HepG2 (cell line): Measurements from ENCODE around the gene KRT34. TPM values are rescaled to one million over a fixed set of nuclear protein-coding genes. Genes with fewer than 3 reads are reported as not detected.

Experiments used
- CCAR2 ChIP-seq: fragments of 200-400 bp; formaldehyde crosslinking; optimal IDR thresholded peaks from 2 replicates; pipeline ENCODE3; 2018; ENCODE audit warnings: low read depth, mild to moderate bottlenecking, low read length, moderate library complexity
- CSRNP2 ChIP-seq: sonication (generic); formaldehyde crosslinking; conservative IDR thresholded peaks from 2 replicates; pipeline ENCODE4 v1.8.0; 2022; ENCODE audit warnings: low read depth, missing genetic modification reagents
- GABPA ChIP-seq, 2 experiments: IDR thresholded peaks; 2 replicates each; pipeline ENCODE4 v1.6.1; 2011 to 2016; ENCODE audit warnings: low read depth in 2 of 2, low read length in 1 of 2, missing biosample characterization in 1 of 2, missing genetic modification characterization in 1 of 2
- JUNB ChIP-seq: sonication (generic); formaldehyde crosslinking; IDR thresholded peaks from 2 replicates; pipeline ENCODE4 v1.8.0; 2022; ENCODE audit warnings: missing genetic modification reagents, mild to moderate bottlenecking, borderline replicate concordance
- MBD4 ChIP-seq: IDR thresholded peaks from 2 replicates; pipeline ENCODE4 v1.6.1; 2012; ENCODE audit warnings: low read length, inconsistent platforms, borderline replicate concordance
- MIXL1 ChIP-seq: IDR thresholded peaks from 2 replicates; pipeline ENCODE4 v1.6.1; 2016
- NCOA5 ChIP-seq: sonication (generic); formaldehyde crosslinking; IDR thresholded peaks from 2 replicates; pipeline ENCODE4 v1.4.0; 2020; ENCODE audit warnings: missing genetic modification reagents
- PITX1 ChIP-seq: sonication (generic); formaldehyde crosslinking; IDR thresholded peaks from 2 replicates; pipeline ENCODE4 v1.5.1; 2020; ENCODE audit warnings: mild to moderate bottlenecking, missing genetic modification reagents
- POLR2A ChIP-seq, 2 experiments: IDR thresholded peaks; 2 replicates each; pipeline ENCODE4 v1.6.1; 2011; ENCODE audit warnings: low read depth in 2 of 2, low read length in 2 of 2, mild to moderate bottlenecking in 1 of 2, moderate library complexity in 1 of 2; ENCODE audit not compliant: insufficient read depth in 1 of 2
- PRPF4 ChIP-seq: fragments of 200-400 bp; formaldehyde crosslinking; IDR thresholded peaks from 2 replicates; pipeline ENCODE4 v1.6.1; 2016; ENCODE audit warnings: low read length, low read depth; ENCODE audit not compliant: poor library complexity, severe bottlenecking
- RFX3 ChIP-seq: IDR thresholded peaks from 2 replicates; pipeline ENCODE4 v1.6.1; 2016; ENCODE audit warnings: missing biosample characterization, missing genetic modification reagents
- SMAD9 ChIP-seq: sonication (generic); formaldehyde crosslinking; IDR thresholded peaks from 2 replicates; pipeline ENCODE4 v1.5.1; 2020; ENCODE audit warnings: mild to moderate bottlenecking, missing genetic modification reagents
- TEF ChIP-seq: sonication (generic); formaldehyde crosslinking; IDR thresholded peaks from 2 replicates; pipeline ENCODE4 v1.5.0; 2020; ENCODE audit warnings: missing genetic modification reagents
- TOPORS ChIP-seq: sonication (generic); formaldehyde crosslinking; IDR thresholded peaks from 2 replicates; pipeline ENCODE4 v1.8.0; 2023; ENCODE audit warnings: mild to moderate bottlenecking, missing genetic modification reagents
- YEATS2 ChIP-seq: sonication (generic); formaldehyde crosslinking; IDR thresholded peaks from 2 replicates; pipeline ENCODE4 v1.4.0; 2020; ENCODE audit warnings: missing genetic modification reagents, borderline replicate concordance
- ZFX ChIP-seq: sonication (generic); formaldehyde crosslinking; IDR thresholded peaks from 2 replicates; pipeline ENCODE4 v1.4.0; 2020; ENCODE audit warnings: mild to moderate bottlenecking, low read depth, missing genetic modification reagents, moderate library complexity
- ZNF225 ChIP-seq: sonication (generic); formaldehyde crosslinking; IDR thresholded peaks from 2 replicates; pipeline ENCODE4 v1.4.0; 2020; ENCODE audit warnings: mild to moderate bottlenecking, missing genetic modification reagents
- ZNF503 ChIP-seq: sonication (generic); formaldehyde crosslinking; IDR thresholded peaks from 2 replicates; pipeline ENCODE4 v1.4.0; 2020; ENCODE audit warnings: missing genetic modification reagents
- polyA plus RNA-seq, 8 experiments: library from polyadenylated mRNA; depleted of rRNA in 3 of 8; stranded (reverse) in 7 of 8; unstranded in 1 of 8; fragments of >200 nt; fragmentation: Illumina TruSeq in 4 of 8; extraction: Trizol in 4 of 8; gene quantifications; 2 replicates each; pipeline versions ENCODE4 v1.2.1 to v1.2.3, GENCODE V29; 2011 to 2016; ENCODE audit warnings: low read depth in 4 of 8, missing spikeins in 1 of 8, mixed read lengths in 1 of 8; ENCODE audit not compliant: insufficient read depth in 1 of 8
- total RNA-seq, 5 experiments: library from RNA; depleted of rRNA; stranded (reverse); fragments of >200 nt; fragmentation: Illumina TruSeq; extraction: Trizol; gene quantifications; 2 replicates each; pipeline ENCODE4 v1.2.3, GENCODE V29; 2016; ENCODE audit warnings: low read depth in 1 of 5
- TF ChIP-seq, protein P1 (sequence below): sonication (generic); formaldehyde crosslinking; IDR thresholded peaks from 2 replicates; pipeline ENCODE4 v1.4.0; 2020; ENCODE audit warnings: missing genetic modification reagents
- TF ChIP-seq, protein P2 (sequence below): sonication (generic); formaldehyde crosslinking; IDR thresholded peaks from 2 replicates; pipeline ENCODE4 v1.4.0; 2020; ENCODE audit warnings: low read depth, missing genetic modification reagents
- TF ChIP-seq, protein P3 (sequence below): sonication (generic); formaldehyde crosslinking; IDR thresholded peaks from 2 replicates; pipeline ENCODE4 v1.5.0; 2020; ENCODE audit warnings: mild to moderate bottlenecking, low read depth, missing genetic modification reagents, borderline replicate concordance

The KRT34 gene
- total and polyA plus RNA-seq, 2 of the 13 experiments (the other 11 are each of a cell fraction or from before 2014, with no cell fraction given) = not detected

- TF ChIP-seq SMAD9 (CRISPR knock-in tag) (no peak), PITX1 (peak; percentile 57; the same call in 1 of the 2 replicates), TEF (CRISPR knock-in tag) (no peak), PRPF4 (no peak), POLR2A (IDR thresholded peaks at IDR 0.05; ENCODE audit: insufficient read depth in 1 of 2, low read depth in 2 of 2, low read length in 2 of 2) (no peak), RFX3 (CRISPR knock-in tag) (no peak), CSRNP2 (CRISPR knock-in tag) (no peak), ZNF503 (0 out of 2 replicates have a peak, but pooled peaks have one; percentile 48), ZNF225 (no peak), GABPA (IDR thresholded peaks at IDR 0.05; ENCODE audit: low read depth, low read length) (no peak), GABPA (CRISPR knock-in tag; IDR thresholded peaks at IDR 0.05; ENCODE audit: low read depth) (0 out of 2 replicates have a peak, but pooled peaks have one; percentile 43), CCAR2 (no peak), NCOA5 (CRISPR knock-in tag) (no peak), JUNB (CRISPR knock-in tag) (no peak), TOPORS (no peak), MIXL1 (CRISPR knock-in tag) (peak; percentile 34; the same call in 1 of the 2 replicates), YEATS2 (CRISPR knock-in tag) (peak; percentile 29; the same call in 1 of the 2 replicates), MBD4 (no peak), ZFX (CRISPR knock-in tag) (peak; percentile 57; the same call in 1 of the 2 replicates)
- TF ChIP-seq, protein P1, sequence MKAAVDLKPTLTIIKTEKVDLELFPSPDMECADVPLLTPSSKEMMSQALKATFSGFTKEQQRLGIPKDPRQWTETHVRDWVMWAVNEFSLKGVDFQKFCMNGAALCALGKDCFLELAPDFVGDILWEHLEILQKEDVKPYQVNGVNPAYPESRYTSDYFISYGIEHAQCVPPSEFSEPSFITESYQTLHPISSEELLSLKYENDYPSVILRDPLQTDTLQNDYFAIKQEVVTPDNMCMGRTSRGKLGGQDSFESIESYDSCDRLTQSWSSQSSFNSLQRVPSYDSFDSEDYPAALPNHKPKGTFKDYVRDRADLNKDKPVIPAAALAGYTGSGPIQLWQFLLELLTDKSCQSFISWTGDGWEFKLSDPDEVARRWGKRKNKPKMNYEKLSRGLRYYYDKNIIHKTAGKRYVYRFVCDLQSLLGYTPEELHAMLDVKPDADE (CRISPR knock-in tag) = no peak
- TF ChIP-seq, protein P2, sequence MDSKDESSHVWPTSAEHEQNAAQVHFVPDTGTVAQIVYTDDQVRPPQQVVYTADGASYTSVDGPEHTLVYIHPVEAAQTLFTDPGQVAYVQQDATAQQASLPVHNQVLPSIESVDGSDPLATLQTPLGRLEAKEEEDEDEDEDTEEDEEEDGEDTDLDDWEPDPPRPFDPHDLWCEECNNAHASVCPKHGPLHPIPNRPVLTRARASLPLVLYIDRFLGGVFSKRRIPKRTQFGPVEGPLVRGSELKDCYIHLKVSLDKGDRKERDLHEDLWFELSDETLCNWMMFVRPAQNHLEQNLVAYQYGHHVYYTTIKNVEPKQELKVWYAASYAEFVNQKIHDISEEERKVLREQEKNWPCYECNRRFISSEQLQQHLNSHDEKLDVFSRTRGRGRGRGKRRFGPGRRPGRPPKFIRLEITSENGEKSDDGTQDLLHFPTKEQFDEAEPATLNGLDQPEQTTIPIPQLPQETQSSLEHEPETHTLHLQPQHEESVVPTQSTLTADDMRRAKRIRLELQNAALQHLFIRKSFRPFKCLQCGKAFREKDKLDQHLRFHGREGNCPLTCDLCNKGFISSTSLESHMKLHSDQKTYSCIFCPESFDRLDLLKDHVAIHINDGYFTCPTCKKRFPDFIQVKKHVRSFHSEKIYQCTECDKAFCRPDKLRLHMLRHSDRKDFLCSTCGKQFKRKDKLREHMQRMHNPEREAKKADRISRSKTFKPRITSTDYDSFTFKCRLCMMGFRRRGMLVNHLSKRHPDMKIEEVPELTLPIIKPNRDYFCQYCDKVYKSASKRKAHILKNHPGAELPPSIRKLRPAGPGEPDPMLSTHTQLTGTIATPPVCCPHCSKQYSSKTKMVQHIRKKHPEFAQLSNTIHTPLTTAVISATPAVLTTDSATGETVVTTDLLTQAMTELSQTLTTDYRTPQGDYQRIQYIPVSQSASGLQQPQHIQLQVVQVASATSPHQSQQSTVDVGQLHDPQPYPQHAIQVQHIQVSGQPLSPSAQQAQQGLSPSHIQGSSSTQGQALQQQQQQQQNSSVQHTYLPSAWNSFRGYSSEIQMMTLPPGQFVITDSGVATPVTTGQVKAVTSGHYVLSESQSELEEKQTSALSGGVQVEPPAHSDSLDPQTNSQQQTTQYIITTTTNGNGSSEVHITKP (CRISPR knock-in tag) = peak; percentile 55; the same call in 1 of the 2 replicates
- TF ChIP-seq, protein P3, sequence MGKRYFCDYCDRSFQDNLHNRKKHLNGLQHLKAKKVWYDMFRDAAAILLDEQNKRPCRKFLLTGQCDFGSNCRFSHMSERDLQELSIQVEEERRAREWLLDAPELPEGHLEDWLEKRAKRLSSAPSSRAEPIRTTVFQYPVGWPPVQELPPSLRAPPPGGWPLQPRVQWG (CRISPR knock-in tag) = no peak
Observed at GRCh38 chr17:41415833-41416335, 33.8 kb upstream of the KRT34 start (continued).
